ENCODE results near the gene CARD19. TPM values are rescaled to one million over a fixed set of nuclear protein-coding genes. Genes with fewer than 3 reads are reported as not detected.

The CARD19 gene
- total RNA-seq, 1 experiment from 2014 or later, result 84.8 TPM

GRCh38 chr9:93086447-93087224 lies 9.4 kb upstream of the CARD19 start:
- DNase-seq (ENCODE audit: low read depth), result no peak

- no peak for DNase-seq (ENCODE audit: low read depth)
Measured at GRCh38 chr9:93087971-93088655, 7.9 kb upstream of the CARD19 start.

- DNase-seq (ENCODE audit: low read depth), result no peak
Measured at GRCh38 chr9:93088656-93089015, 7.4 kb upstream of the CARD19 start.

- DNase-seq (ENCODE audit: low read depth), result no peak
Measured at GRCh38 chr9:93089024-93089423, 7.0 kb upstream of the CARD19 start.

GRCh38 chr9:93089481-93089991 lies 6.5 kb upstream of the CARD19 start:
- no peak for DNase-seq (ENCODE audit: low read depth)

GRCh38 chr9:93090091-93090655 lies 5.8 kb upstream of the CARD19 start:
- no peak for DNase-seq (ENCODE audit: low read depth)

- DNase-seq (ENCODE audit: low read depth), result no peak
Measured at GRCh38 chr9:93091056-93091452, 5.0 kb upstream of the CARD19 start.

GRCh38 chr9:93091453-93092081 lies 4.5 kb upstream of the CARD19 start:
- peak; percentile 66 for DNase-seq (ENCODE audit: low read depth)

GRCh38 chr9:93092251-93092991 lies 3.6 kb upstream of the CARD19 start:
- DNase-seq (ENCODE audit: low read depth), result no peak

- DNase-seq (ENCODE audit: low read depth), result no peak
Measured at GRCh38 chr9:93093127-93093876, 2.7 kb upstream of the CARD19 start.

- no peak for DNase-seq (ENCODE audit: low read depth)
Measured at GRCh38 chr9:93093877-93094657, 1.9 kb upstream of the CARD19 start.

- no peak for DNase-seq (ENCODE audit: low read depth)
Measured at GRCh38 chr9:93094658-93095204, 1.3 kb upstream of the CARD19 start.

GRCh38 chr9:93095205-93096130 lies 549 bp upstream of the CARD19 start:
- DNase-seq (ENCODE audit: low read depth), result peak; percentile 95

GRCh38 chr9:93096811-93097382 lies 880 bp downstream of the CARD19 start:
- DNase-seq (ENCODE audit: low read depth), result no peak

GRCh38 chr9:93097511-93098201 lies 1.6 kb downstream of the CARD19 start:
- no peak for DNase-seq (ENCODE audit: low read depth)

GRCh38 chr9:93098236-93098946 lies 2.4 kb downstream of the CARD19 start:
- DNase-seq (ENCODE audit: low read depth), result peak; percentile 96
